ENCODE results near the gene ADGRG4.
"Not testable (repeated sequence)": the region's sequence is repeated elsewhere in the genome, so short reads cannot be mapped to it uniquely, and the experiment has no call there.

Gene ADGRG4

GRCh38 chrX:136262812-136263315 is 37.9 kb upstream of the ADGRG4 start:
- Histone ChIP-seq H3K4me1 (ENCODE audit: control insufficient read depth, insufficient read depth, low read length) (no peaks in the 10 kb centered on the region), H3K9me3 (ENCODE audit: control insufficient read depth, low read length) (no peaks in the 10 kb centered on the region), H3K36me3 (ENCODE audit: control insufficient read depth, insufficient read depth, low read length) (no peaks in the 10 kb centered on the region), H3K4me3 (ENCODE audit: insufficient read depth, low read depth, low read length) (no peak overlapping the region), H3K27ac (ENCODE audit: insufficient read depth, low read depth, low read length, poor library complexity, severe bottlenecking) (no peak overlapping the region), H3K27me3 (ENCODE audit: control insufficient read depth, insufficient read depth, low read length, poor library complexity, severe bottlenecking) (no peaks in the 10 kb centered on the region)
- WGBS, 2 experiments: 75 to 85% methylated on average over 1 to 7 of the region's 7 CpGs

- no peaks in the 10 kb centered on the region for H3K9me3 ChIP-seq (ENCODE audit: control insufficient read depth, low read length)
- 75 to 96% methylated on average over 1 of the region's 1 CpG for WGBS, 2 experiments
- no peak overlapping the region for H3K4me3 ChIP-seq (ENCODE audit: insufficient read depth, low read depth, low read length)
- H3K27ac ChIP-seq (ENCODE audit: insufficient read depth, low read depth, low read length, poor library complexity, severe bottlenecking): no peak overlapping the region
- H3K36me3 ChIP-seq (ENCODE audit: control insufficient read depth, insufficient read depth, low read length): no peaks in the 10 kb centered on the region
- no peaks in the 10 kb centered on the region for H3K27me3 ChIP-seq (ENCODE audit: control insufficient read depth, insufficient read depth, low read length, poor library complexity, severe bottlenecking)
- H3K4me1 ChIP-seq (ENCODE audit: control insufficient read depth, insufficient read depth, low read length): no peaks in the 10 kb centered on the region
These were observed 33.9 kb upstream of the ADGRG4 start for GRCh38 chrX:136266828-136267227.

DNA sequence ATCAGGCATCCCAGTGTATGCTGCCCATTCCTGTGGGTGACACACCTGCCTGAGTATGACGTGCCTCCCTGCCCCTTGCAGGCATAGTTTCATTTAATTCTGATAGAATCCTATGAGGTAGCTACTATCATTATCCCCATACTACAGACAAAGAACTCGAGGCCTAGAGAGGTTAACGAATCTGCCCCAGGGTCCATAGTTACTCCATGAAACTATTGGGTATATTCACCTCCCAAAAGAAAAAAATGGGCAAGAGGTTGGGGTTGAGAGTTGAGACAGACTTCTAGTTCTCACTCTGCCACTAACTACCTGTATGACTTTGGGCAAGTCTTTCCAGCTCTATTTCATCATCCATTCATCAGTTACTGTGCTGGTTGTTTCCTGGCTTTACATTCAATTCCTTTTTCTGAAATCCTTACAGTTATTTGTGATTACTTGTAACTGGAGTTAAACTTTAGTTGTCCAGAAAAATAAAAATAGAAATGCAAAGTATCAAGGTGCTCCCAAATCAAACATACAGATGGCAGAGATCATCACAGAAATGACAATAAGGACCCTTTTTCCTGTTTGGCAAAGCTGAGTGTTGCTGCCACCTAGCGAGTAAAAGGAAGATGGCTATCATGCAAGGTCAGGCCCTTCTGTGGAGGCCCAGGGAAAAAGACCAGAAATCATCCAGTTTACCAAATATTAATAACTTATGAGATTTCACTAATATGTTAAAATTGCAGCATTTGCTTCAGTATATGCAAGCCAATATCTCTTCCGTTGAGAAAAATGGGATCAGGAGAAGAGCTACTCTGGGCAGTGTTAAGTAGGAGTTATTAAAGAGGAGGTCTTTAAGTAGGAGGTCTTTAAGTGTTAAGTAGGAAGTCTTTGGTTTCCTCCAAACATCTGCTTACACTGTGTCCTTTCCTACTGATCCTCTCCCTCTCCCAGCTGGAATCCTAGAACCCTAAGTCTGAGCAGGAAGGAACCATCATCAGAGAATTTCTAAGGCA is 32.4 kb upstream of the ADGRG4 start:
- H3K4me1 ChIP-seq (ENCODE audit: control insufficient read depth, insufficient read depth, low read length): no peaks in the 10 kb centered on the region
- H3K27ac ChIP-seq (ENCODE audit: insufficient read depth, low read depth, low read length, poor library complexity, severe bottlenecking): no peak overlapping the region
- H3K4me3 ChIP-seq (ENCODE audit: insufficient read depth, low read depth, low read length): no peak overlapping the region
- no peaks in the 10 kb centered on the region for H3K9me3 ChIP-seq (ENCODE audit: control insufficient read depth, low read length)
- no peaks in the 10 kb centered on the region for H3K27me3 ChIP-seq (ENCODE audit: control insufficient read depth, insufficient read depth, low read length, poor library complexity, severe bottlenecking)
- no peaks in the 10 kb centered on the region for H3K36me3 ChIP-seq (ENCODE audit: control insufficient read depth, insufficient read depth, low read length)
- WGBS, 2 experiments: 13 to 29% methylated on average over 3 of the region's 5 CpGs

- no peaks in the 10 kb centered on the region for H3K27me3 ChIP-seq (ENCODE audit: control insufficient read depth, insufficient read depth, low read length, poor library complexity, severe bottlenecking)
- WGBS, 2 experiments: 100% methylated on average over 1 of the region's 1 CpG; no CpG with 5 or more reads in 1 of the 2 experiments
- H3K9me3 ChIP-seq (ENCODE audit: control insufficient read depth, low read length): no peaks in the 10 kb centered on the region
- no peak overlapping the region for H3K4me3 ChIP-seq (ENCODE audit: insufficient read depth, low read depth, low read length)
- H3K4me1 ChIP-seq (ENCODE audit: control insufficient read depth, insufficient read depth, low read length): no peaks in the 10 kb centered on the region
- H3K36me3 ChIP-seq (ENCODE audit: control insufficient read depth, insufficient read depth, low read length): no peaks in the 10 kb centered on the region
- no peak overlapping the region for H3K27ac ChIP-seq (ENCODE audit: insufficient read depth, low read depth, low read length, poor library complexity, severe bottlenecking)
These were observed 30.8 kb upstream of the ADGRG4 start for GRCh38 chrX:136269921-136270320.

DNA sequence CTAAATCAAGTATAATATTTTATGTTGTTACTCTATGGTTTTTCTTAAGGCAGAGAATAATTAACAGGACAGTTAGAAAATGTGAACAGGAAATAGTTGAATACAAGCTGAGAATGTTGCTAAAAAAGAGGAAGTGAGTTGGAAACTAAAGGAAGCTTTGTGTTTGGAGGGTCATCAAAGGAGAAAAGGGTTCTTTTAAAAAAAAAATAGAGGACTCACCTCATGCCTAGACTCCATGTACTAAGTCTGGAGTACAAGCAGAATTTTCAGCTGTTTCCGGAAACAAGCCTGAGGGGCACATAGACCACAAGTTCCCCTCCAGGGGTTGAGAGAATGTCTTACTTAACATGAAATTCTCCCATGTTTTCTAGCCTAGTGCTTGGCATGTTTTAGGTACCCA is 29.5 kb upstream of the ADGRG4 start:
- H3K27me3 ChIP-seq (ENCODE audit: control insufficient read depth, insufficient read depth, low read length, poor library complexity, severe bottlenecking): no peaks in the 10 kb centered on the region
- no peak overlapping the region for H3K4me3 ChIP-seq (ENCODE audit: insufficient read depth, low read depth, low read length)
- H3K9me3 ChIP-seq (ENCODE audit: control insufficient read depth, low read length): no peaks in the 10 kb centered on the region
- H3K36me3 ChIP-seq (ENCODE audit: control insufficient read depth, insufficient read depth, low read length): no peaks in the 10 kb centered on the region
- 94% methylated on average over 1 of the region's 1 CpG; no CpG with 5 or more reads in 1 of the 2 experiments for WGBS, 2 experiments
- H3K4me1 ChIP-seq (ENCODE audit: control insufficient read depth, insufficient read depth, low read length): no peaks in the 10 kb centered on the region
- H3K27ac ChIP-seq (ENCODE audit: insufficient read depth, low read depth, low read length, poor library complexity, severe bottlenecking): no peak overlapping the region

DNA sequence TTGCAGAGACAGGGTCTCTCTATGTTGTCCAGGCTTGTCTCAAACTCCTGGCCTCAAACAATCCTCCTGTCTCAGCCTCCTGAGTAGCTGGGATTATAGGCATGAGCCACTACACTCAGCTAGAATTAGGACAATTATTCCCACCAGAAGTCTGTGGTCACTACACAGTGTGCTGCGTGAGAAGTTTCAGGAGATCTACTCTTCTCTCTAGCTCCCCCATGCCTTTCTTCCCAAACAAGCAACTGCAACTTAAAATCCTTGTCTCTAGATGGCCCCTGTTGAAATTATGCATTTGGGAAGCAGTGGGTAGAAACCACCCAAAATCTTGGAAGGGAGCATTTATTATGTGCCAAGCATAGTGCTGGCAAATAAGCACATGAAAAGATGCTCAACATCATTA is 28.4 kb upstream of the ADGRG4 start:
- Histone ChIP-seq H3K27ac (ENCODE audit: insufficient read depth, low read depth, low read length, poor library complexity, severe bottlenecking) (no peak overlapping the region), H3K27me3 (ENCODE audit: control insufficient read depth, insufficient read depth, low read length, poor library complexity, severe bottlenecking) (no peaks in the 10 kb centered on the region), H3K4me1 (ENCODE audit: control insufficient read depth, insufficient read depth, low read length) (no peaks in the 10 kb centered on the region), H3K36me3 (ENCODE audit: control insufficient read depth, insufficient read depth, low read length) (no peaks in the 10 kb centered on the region), H3K9me3 (ENCODE audit: control insufficient read depth, low read length) (no peaks in the 10 kb centered on the region), H3K4me3 (ENCODE audit: insufficient read depth, low read depth, low read length) (no peak overlapping the region)
- 42% methylated on average over 1 of the region's 1 CpG; no CpG with 5 or more reads in 1 of the 2 experiments for WGBS, 2 experiments

GRCh38 chrX:136273986-136274385 is 26.8 kb upstream of the ADGRG4 start:
- 100% methylated on average over 1 of the region's 1 CpG; no CpG with 5 or more reads in 1 of the 2 experiments for WGBS, 2 experiments
- H3K9me3 ChIP-seq (ENCODE audit: control insufficient read depth, low read length): no peaks in the 10 kb centered on the region
- no peak overlapping the region for H3K4me3 ChIP-seq (ENCODE audit: insufficient read depth, low read depth, low read length)
- no peaks in the 10 kb centered on the region for H3K36me3 ChIP-seq (ENCODE audit: control insufficient read depth, insufficient read depth, low read length)
- H3K4me1 ChIP-seq (ENCODE audit: control insufficient read depth, insufficient read depth, low read length): no peaks in the 10 kb centered on the region
- no peaks in the 10 kb centered on the region for H3K27me3 ChIP-seq (ENCODE audit: control insufficient read depth, insufficient read depth, low read length, poor library complexity, severe bottlenecking)
- H3K27ac ChIP-seq (ENCODE audit: insufficient read depth, low read depth, low read length, poor library complexity, severe bottlenecking): no peak overlapping the region

GRCh38 chrX:136275553-136275952 is 25.2 kb upstream of the ADGRG4 start:
- 74 to 84% methylated on average over 4 of the region's 4 CpGs for WGBS, 2 experiments
- Histone ChIP-seq H3K36me3 (ENCODE audit: control insufficient read depth, insufficient read depth, low read length) (no peaks in the 10 kb centered on the region), H3K27me3 (ENCODE audit: control insufficient read depth, insufficient read depth, low read length, poor library complexity, severe bottlenecking) (no peaks in the 10 kb centered on the region), H3K27ac (ENCODE audit: insufficient read depth, low read depth, low read length, poor library complexity, severe bottlenecking) (no peak overlapping the region), H3K4me3 (ENCODE audit: insufficient read depth, low read depth, low read length) (no peak overlapping the region), H3K4me1 (ENCODE audit: control insufficient read depth, insufficient read depth, low read length) (no peaks in the 10 kb centered on the region), H3K9me3 (ENCODE audit: control insufficient read depth, low read length) (no peaks in the 10 kb centered on the region)

DNA sequence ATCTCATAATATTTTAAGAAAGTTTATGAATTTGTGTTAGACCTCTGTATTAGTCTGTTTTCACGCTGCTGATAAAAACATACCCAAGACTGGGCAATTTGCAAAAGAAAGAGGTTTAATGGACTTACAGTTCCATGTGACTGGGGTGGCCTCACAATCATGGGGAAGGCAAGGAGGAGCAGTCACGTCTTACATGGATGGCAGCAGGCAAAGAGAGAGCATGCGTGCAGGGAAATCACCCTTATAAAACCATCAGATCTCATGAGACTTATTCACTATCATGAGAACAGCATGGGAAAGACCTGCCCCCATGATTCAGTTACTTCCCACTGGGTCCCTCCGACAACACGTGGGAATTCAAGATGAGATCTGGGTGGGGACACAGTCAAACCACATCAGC is 14.4 kb upstream of the ADGRG4 start:
- H3K9me3 ChIP-seq (ENCODE audit: control insufficient read depth, low read length); H3K4me1 ChIP-seq (ENCODE audit: control insufficient read depth, insufficient read depth, low read length); H3K27me3 ChIP-seq (ENCODE audit: control insufficient read depth, insufficient read depth, low read length, poor library complexity, severe bottlenecking); H3K4me3 ChIP-seq (ENCODE audit: insufficient read depth, low read depth, low read length); H3K36me3 ChIP-seq (ENCODE audit: control insufficient read depth, insufficient read depth, low read length); H3K27ac ChIP-seq (ENCODE audit: insufficient read depth, low read depth, low read length, poor library complexity, severe bottlenecking): not testable (repeated sequence)
- WGBS, 2 experiments: 87 to 96% methylated on average over 5 of the region's 5 CpGs

- H3K36me3 ChIP-seq (ENCODE audit: control insufficient read depth, insufficient read depth, low read length): no peaks in the 10 kb centered on the region
- 90 to 100% methylated on average over 1 to 2 of the region's 2 CpGs for WGBS, 2 experiments
- no peak overlapping the region for H3K4me3 ChIP-seq (ENCODE audit: insufficient read depth, low read depth, low read length)
- H3K4me1 ChIP-seq (ENCODE audit: control insufficient read depth, insufficient read depth, low read length): no peaks in the 10 kb centered on the region
- no peaks in the 10 kb centered on the region for H3K27me3 ChIP-seq (ENCODE audit: control insufficient read depth, insufficient read depth, low read length, poor library complexity, severe bottlenecking)
- H3K27ac ChIP-seq (ENCODE audit: insufficient read depth, low read depth, low read length, poor library complexity, severe bottlenecking): no peak overlapping the region
- H3K9me3 ChIP-seq (ENCODE audit: control insufficient read depth, low read length): no peaks in the 10 kb centered on the region
These were observed 8.9 kb upstream of the ADGRG4 start for GRCh38 chrX:136291824-136292223.
